ENCODE measurements around the gene NIT1. TPM values are rescaled to one million over a fixed set of nuclear protein-coding genes. Genes with fewer than 3 reads are reported as not detected.

NIT1 gene
- total RNA-seq, 4 donors from 2014 or later: 36.4 to 50.4 (median 47.9) TPM

GRCh38 chr1:161091796-161092507 is 26.0 kb upstream of the NIT1 start:
- Histone ChIP-seq H3K27ac (no peak overlapping the region), H3K4me3 (replicated peaks in 1 of 3) (no peak overlapping the region), H3K4me1 (peaks cover 4 to 8% of the 10 kb centered on the region in 2 donors), H3K36me3 (no peaks in the 10 kb centered on the region), H3K27me3 (no peaks in the 10 kb centered on the region), H3K9me3 (no peaks in the 10 kb centered on the region)
- intact Hi-C loops (cut with DNase I): loop anchor here (10.0 kb wide), 2 partner anchors 47 to 257 kb away; partner anchors contain the start of gene USF1
- TF ChIP-seq POLR2A (IDR thresholded peaks at IDR 0.05) (no peak), CTCF (IDR thresholded peaks at IDR 0.05) (no peak)
- 90 to 92% methylated on average over 7 of the region's 7 CpGs for WGBS, 2 donors
- DNase-seq: no peak

- DNase-seq: no peak
- Histone ChIP-seq H3K36me3 (no peaks in the 10 kb centered on the region), H3K9me3 (no peaks in the 10 kb centered on the region), H3K4me3 (replicated peaks in 1 of 3) (no peak overlapping the region), H3K4me1 (peaks cover 4 to 8% of the 10 kb centered on the region in 2 donors), H3K27ac (no peak overlapping the region), H3K27me3 (no peaks in the 10 kb centered on the region)
- TF ChIP-seq CTCF (IDR thresholded peaks at IDR 0.05): no peak
- no peak for TF ChIP-seq POLR2A (IDR thresholded peaks at IDR 0.05)
- 62 to 64% methylated on average over 3 of the region's 3 CpGs for WGBS, 2 donors
- intact Hi-C loops (cut with DNase I): loop anchor here (10.0 kb wide), 2 partner anchors 48 to 258 kb away; partner anchors contain the start of gene USF1
These were observed 25.3 kb upstream of the NIT1 start for GRCh38 chr1:161092621-161093028.

GRCh38 chr1:161094481-161094880 is 23.4 kb upstream of the NIT1 start:
- 90 to 94% methylated on average over 14 of the region's 14 CpGs for WGBS, 2 donors
- no peak for DNase-seq
- H3K36me3 ChIP-seq: no peaks in the 10 kb centered on the region
- intact Hi-C loops (cut with DNase I): loop anchor here (10.0 kb wide), 2 partner anchors 50 to 260 kb away; partner anchors contain the start of gene USF1
- H3K4me3 ChIP-seq (replicated peaks in 1 of 3): no peak overlapping the region
- H3K9me3 ChIP-seq: no peaks in the 10 kb centered on the region
- no peaks in the 10 kb centered on the region for H3K27me3 ChIP-seq
- H3K27ac ChIP-seq: no peak overlapping the region
- no peak for TF ChIP-seq CTCF (IDR thresholded peaks at IDR 0.05)
- TF ChIP-seq POLR2A (IDR thresholded peaks at IDR 0.05): no peak
- H3K4me1 ChIP-seq: peaks cover 8 to 10% of the 10 kb centered on the region in 2 donors

- no peak for DNase-seq
- Histone ChIP-seq H3K27me3 (no peaks in the 10 kb centered on the region), H3K27ac (no peak overlapping the region), H3K4me1 (peaks cover 7 to 8% of the 10 kb centered on the region in 2 donors), H3K36me3 (no peaks in the 10 kb centered on the region), H3K4me3 (replicated peaks in 1 of 3) (no peak overlapping the region), H3K9me3 (no peaks in the 10 kb centered on the region)
- 92 to 93% methylated on average over 6 of the region's 6 CpGs for WGBS, 2 donors
- TF ChIP-seq CTCF (IDR thresholded peaks at IDR 0.05): no peak
- TF ChIP-seq POLR2A (IDR thresholded peaks at IDR 0.05): no peak
- intact Hi-C loops (cut with DNase I): loop anchor here (5.0 to 10.0 kb wide), 3 partner anchors 50 to 260 kb away; partner anchors contain the start of gene USF1
These were observed 22.7 kb upstream of the NIT1 start for GRCh38 chr1:161095230-161095629.

GRCh38 chr1:161096015-161096414 is 21.9 kb upstream of the NIT1 start:
- H3K27me3 ChIP-seq: no peaks in the 10 kb centered on the region
- peaks cover 7 to 8% of the 10 kb centered on the region in 2 donors for H3K4me1 ChIP-seq
- H3K36me3 ChIP-seq: no peaks in the 10 kb centered on the region
- no peaks in the 10 kb centered on the region for H3K9me3 ChIP-seq
- H3K27ac ChIP-seq: no peak overlapping the region
- H3K4me3 ChIP-seq (replicated peaks in 1 of 3): no peak overlapping the region
- DNase-seq: no peak
- TF ChIP-seq POLR2A (IDR thresholded peaks at IDR 0.05): no peak
- no peak for TF ChIP-seq CTCF (IDR thresholded peaks at IDR 0.05)
- WGBS, 2 donors: 90 to 95% methylated on average over 2 of the region's 2 CpGs
- intact Hi-C loops (cut with DNase I): loop anchor here (5.0 to 10.0 kb wide), 3 partner anchors 51 to 261 kb away; partner anchors contain the start of gene USF1

Data from thyroid gland (tissue), 4 donors.